Measurements from ENCODE around the gene SCN1A. TPM values are rescaled to one million over a fixed set of nuclear protein-coding genes. Genes with fewer than 3 reads are reported as not detected.
"Not testable (repeated sequence)": the region's sequence is repeated elsewhere in the genome, so short reads cannot be mapped to it uniquely, and the experiment has no call there.

The SCN1A gene
- total RNA-seq (2014; rRNA removed; shearing (Covaris generic); ENCODE audit: low replicate concordance): 0.03 TPM in 1 of 2 replicates, not detected in the other

GRCh38 chr2:166127217-166128155 lies at the start of gene SCN1A:
Gene SCN1A (minus strand): TSS chr2:166128020. CDS start chr2:166073621, 54,399 bp downstream.
- peak; percentile 59 for DNase-seq (ENCODE audit: low read depth)
- in situ Hi-C loops (cut with HindIII; ENCODE audit: low pct_unique_long_range_greater_than_20kb, low sequenced_read_pairs): no loop called here

- no peak for DNase-seq (ENCODE audit: low read depth)
- in situ Hi-C loops (cut with HindIII; ENCODE audit: low pct_unique_long_range_greater_than_20kb, low sequenced_read_pairs): no loop called here
Measured at GRCh38 chr2:166173263-166173662, 45.4 kb upstream of the SCN1A start.

GRCh38 chr2:166171216-166171615 lies 43.4 kb upstream of the SCN1A start:
- in situ Hi-C loops (cut with HindIII; ENCODE audit: low pct_unique_long_range_greater_than_20kb, low sequenced_read_pairs): no loop called here
- DNase-seq (ENCODE audit: low read depth): no peak

GRCh38 chr2:166170356-166170755 lies 42.5 kb upstream of the SCN1A start:
- DNase-seq (ENCODE audit: low read depth): peak; percentile 16
- in situ Hi-C loops (cut with HindIII; ENCODE audit: low pct_unique_long_range_greater_than_20kb, low sequenced_read_pairs): no loop called here

GRCh38 chr2:166167449-166167848 lies 39.6 kb upstream of the SCN1A start:
- peak; percentile 87 for DNase-seq (ENCODE audit: low read depth)
- in situ Hi-C loops (cut with HindIII; ENCODE audit: low pct_unique_long_range_greater_than_20kb, low sequenced_read_pairs): no loop called here

GRCh38 chr2:166163775-166164174 lies 36.0 kb upstream of the SCN1A start:
- in situ Hi-C loops (cut with HindIII; ENCODE audit: low pct_unique_long_range_greater_than_20kb, low sequenced_read_pairs): no loop called here
- DNase-seq (ENCODE audit: low read depth): no peak

- in situ Hi-C loops (cut with HindIII; ENCODE audit: low pct_unique_long_range_greater_than_20kb, low sequenced_read_pairs): no loop called here
- no peak for DNase-seq (ENCODE audit: low read depth)
Measured at GRCh38 chr2:166158546-166158945, 30.7 kb upstream of the SCN1A start.

GRCh38 chr2:166157578-166157977 lies 29.8 kb upstream of the SCN1A start:
- DNase-seq (ENCODE audit: low read depth): no peak
- in situ Hi-C loops (cut with HindIII; ENCODE audit: low pct_unique_long_range_greater_than_20kb, low sequenced_read_pairs): no loop called here

- in situ Hi-C loops (cut with HindIII; ENCODE audit: low pct_unique_long_range_greater_than_20kb, low sequenced_read_pairs): no loop called here
- no peak for DNase-seq (ENCODE audit: low read depth)
Measured at GRCh38 chr2:166156985-166157490, 29.2 kb upstream of the SCN1A start.

- no peak for DNase-seq (ENCODE audit: low read depth)
- in situ Hi-C loops (cut with HindIII; ENCODE audit: low pct_unique_long_range_greater_than_20kb, low sequenced_read_pairs): no loop called here
Measured at GRCh38 chr2:166155589-166155988, 27.8 kb upstream of the SCN1A start.

- DNase-seq (ENCODE audit: low read depth): no peak
- in situ Hi-C loops (cut with HindIII; ENCODE audit: low pct_unique_long_range_greater_than_20kb, low sequenced_read_pairs): no loop called here
Measured at GRCh38 chr2:166154685-166155338, 27.0 kb upstream of the SCN1A start.

GRCh38 chr2:166152064-166152463 lies 24.2 kb upstream of the SCN1A start:
- in situ Hi-C loops (cut with HindIII; ENCODE audit: low pct_unique_long_range_greater_than_20kb, low sequenced_read_pairs): no loop called here
- no peak for DNase-seq (ENCODE audit: low read depth)

- in situ Hi-C loops (cut with HindIII; ENCODE audit: low pct_unique_long_range_greater_than_20kb, low sequenced_read_pairs): no loop called here
- DNase-seq (ENCODE audit: low read depth): no peak
Measured at GRCh38 chr2:166148500-166149400, 20.9 kb upstream of the SCN1A start.

- in situ Hi-C loops (cut with HindIII; ENCODE audit: low pct_unique_long_range_greater_than_20kb, low sequenced_read_pairs): no loop called here
- no peak for DNase-seq (ENCODE audit: low read depth)
Measured at GRCh38 chr2:166147883-166148282, 20.1 kb upstream of the SCN1A start.

- in situ Hi-C loops (cut with HindIII; ENCODE audit: low pct_unique_long_range_greater_than_20kb, low sequenced_read_pairs): no loop called here
- no peak for DNase-seq (ENCODE audit: low read depth)
Measured at GRCh38 chr2:166144071-166144470, 16.3 kb upstream of the SCN1A start.

- in situ Hi-C loops (cut with HindIII; ENCODE audit: low pct_unique_long_range_greater_than_20kb, low sequenced_read_pairs): no loop called here
- no peak for DNase-seq (ENCODE audit: low read depth)
Measured at GRCh38 chr2:166140932-166141331, 13.1 kb upstream of the SCN1A start.

- no peak for DNase-seq (ENCODE audit: low read depth)
- in situ Hi-C loops (cut with HindIII; ENCODE audit: low pct_unique_long_range_greater_than_20kb, low sequenced_read_pairs): no loop called here
Measured at GRCh38 chr2:166140475-166140874, 12.7 kb upstream of the SCN1A start.

GRCh38 chr2:166139479-166139878 lies 11.7 kb upstream of the SCN1A start:
- DNase-seq (ENCODE audit: low read depth); in situ Hi-C loops (cut with HindIII; ENCODE audit: low pct_unique_long_range_greater_than_20kb, low sequenced_read_pairs): not testable (repeated sequence)
